ENCODE data around the gene CBY1.

GRCh38 chr22:38710351-38710750, 53.9 kb downstream of the CBY1 start:
- TF ChIP-seq, protein P1, sequence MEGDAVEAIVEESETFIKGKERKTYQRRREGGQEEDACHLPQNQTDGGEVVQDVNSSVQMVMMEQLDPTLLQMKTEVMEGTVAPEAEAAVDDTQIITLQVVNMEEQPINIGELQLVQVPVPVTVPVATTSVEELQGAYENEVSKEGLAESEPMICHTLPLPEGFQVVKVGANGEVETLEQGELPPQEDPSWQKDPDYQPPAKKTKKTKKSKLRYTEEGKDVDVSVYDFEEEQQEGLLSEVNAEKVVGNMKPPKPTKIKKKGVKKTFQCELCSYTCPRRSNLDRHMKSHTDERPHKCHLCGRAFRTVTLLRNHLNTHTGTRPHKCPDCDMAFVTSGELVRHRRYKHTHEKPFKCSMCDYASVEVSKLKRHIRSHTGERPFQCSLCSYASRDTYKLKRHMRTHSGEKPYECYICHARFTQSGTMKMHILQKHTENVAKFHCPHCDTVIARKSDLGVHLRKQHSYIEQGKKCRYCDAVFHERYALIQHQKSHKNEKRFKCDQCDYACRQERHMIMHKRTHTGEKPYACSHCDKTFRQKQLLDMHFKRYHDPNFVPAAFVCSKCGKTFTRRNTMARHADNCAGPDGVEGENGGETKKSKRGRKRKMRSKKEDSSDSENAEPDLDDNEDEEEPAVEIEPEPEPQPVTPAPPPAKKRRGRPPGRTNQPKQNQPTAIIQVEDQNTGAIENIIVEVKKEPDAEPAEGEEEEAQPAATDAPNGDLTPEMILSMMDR (IDR thresholded peaks at IDR 0.05) = no peak
- TF ChIP-seq POLR2A (IDR thresholded peaks at IDR 0.05) = no peak
